ENCODE measurements around the gene GPR85.
"Not testable (repeated sequence)": the region's sequence is repeated elsewhere in the genome, so short reads cannot be mapped to it uniquely, and the experiment has no call there.

Gene GPR85

GRCh38 chr7:113084496-113085172 is 2.0 kb downstream of the GPR85 start:
- DNase-seq (ENCODE audit: low read depth in 2 of 3, low spot score in 1 of 3): no peak

- no peak for DNase-seq (ENCODE audit: low read depth in 2 of 3, low spot score in 1 of 3)
Observed at GRCh38 chr7:113083816-113084495, 2.7 kb downstream of the GPR85 start.

- no peak for DNase-seq (ENCODE audit: low read depth in 2 of 3, low spot score in 1 of 3)
Observed at GRCh38 chr7:113083132-113083815, 3.4 kb downstream of the GPR85 start.

- DNase-seq (ENCODE audit: low read depth in 2 of 3, low spot score in 1 of 3): no peak
Observed at GRCh38 chr7:113078331-113078730, 8.3 kb downstream of the GPR85 start.

- DNase-seq (ENCODE audit: low read depth in 2 of 3, low spot score in 1 of 3): no peak
Observed at GRCh38 chr7:113076703-113077102, 9.9 kb downstream of the GPR85 start.

- DNase-seq (ENCODE audit: low read depth in 2 of 3, low spot score in 1 of 3): no peak
Observed at GRCh38 chr7:113071465-113071864, 15.2 kb downstream of the GPR85 start.

GRCh38 chr7:113062499-113062898 is 24.1 kb downstream of the GPR85 start:
- no peak for DNase-seq (ENCODE audit: low read depth in 2 of 3, low spot score in 1 of 3)

GRCh38 chr7:113060100-113060499 is 26.5 kb downstream of the GPR85 start:
- DNase-seq (ENCODE audit: low read depth in 2 of 3, low spot score in 1 of 3): no peak

GRCh38 chr7:113054938-113055337 is 31.7 kb downstream of the GPR85 start:
- no peak for DNase-seq (ENCODE audit: low read depth in 2 of 3, low spot score in 1 of 3)

- DNase-seq (ENCODE audit: low read depth in 2 of 3, low spot score in 1 of 3): not testable (repeated sequence)
Observed at GRCh38 chr7:113054272-113054671, 32.4 kb downstream of the GPR85 start.

GRCh38 chr7:113049221-113049620 is 37.4 kb downstream of the GPR85 start:
- not testable (repeated sequence) for DNase-seq (ENCODE audit: low read depth in 2 of 3, low spot score in 1 of 3)

GRCh38 chr7:113046453-113046852 is 40.2 kb downstream of the GPR85 start:
- no peak for DNase-seq (ENCODE audit: low read depth in 2 of 3, low spot score in 1 of 3)

- no peak for DNase-seq (ENCODE audit: low read depth in 2 of 3, low spot score in 1 of 3)
Observed at GRCh38 chr7:113045379-113045778, 41.2 kb downstream of the GPR85 start.

- no peak for DNase-seq (ENCODE audit: low read depth in 2 of 3, low spot score in 1 of 3)
Observed at GRCh38 chr7:113044394-113044793, 42.2 kb downstream of the GPR85 start.

GRCh38 chr7:113040849-113041248 is 45.8 kb downstream of the GPR85 start:
- DNase-seq (ENCODE audit: low read depth in 2 of 3, low spot score in 1 of 3): no peak

- no peak for DNase-seq (ENCODE audit: low read depth in 2 of 3, low spot score in 1 of 3)
Observed at GRCh38 chr7:113033959-113034358, 52.7 kb downstream of the GPR85 start.

Measured in stimulated activated CD4-positive, alpha-beta T cell treated with anti-CD3 and anti-CD28 coated beads, Interleukin-12 subunit alpha, Interleukin-12 subunit beta, amount 100 ng/mL, for 48 hours (primary cell).